ENCODE measurements around the gene FRAS1.
"Not testable (repeated sequence)": the region's sequence is repeated elsewhere in the genome, so short reads cannot be mapped to it uniquely, and the experiment has no call there.

FRAS1 gene

GRCh38 chr4:78324625-78325024 lies 267.5 kb downstream of the FRAS1 start:
- DNase-seq (ENCODE audit: low read depth in 2 of 2) = no peak

GRCh38 chr4:78325271-78326157 lies 268.4 kb downstream of the FRAS1 start:
- DNase-seq (ENCODE audit: low read depth in 2 of 2) = no peak

- not testable (repeated sequence) for DNase-seq (ENCODE audit: low read depth in 2 of 2)
Observed at GRCh38 chr4:78328591-78328990, 271.5 kb downstream of the FRAS1 start.

GRCh38 chr4:78331186-78331585 lies 274.1 kb downstream of the FRAS1 start:
- no peak for DNase-seq (ENCODE audit: low read depth in 2 of 2)

- DNase-seq (ENCODE audit: low read depth in 2 of 2) = no peak
Observed at GRCh38 chr4:78331965-78332364, 274.8 kb downstream of the FRAS1 start.

- DNase-seq (ENCODE audit: low read depth in 2 of 2) = no peak
Observed at GRCh38 chr4:78332976-78333375, 275.9 kb downstream of the FRAS1 start.

- no peak for DNase-seq (ENCODE audit: low read depth in 2 of 2)
Observed at GRCh38 chr4:78336093-78336943, 279.2 kb downstream of the FRAS1 start.

GRCh38 chr4:78337244-78338020 lies 280.3 kb downstream of the FRAS1 start:
- no peak for DNase-seq (ENCODE audit: low read depth in 2 of 2)

GRCh38 chr4:78342125-78342524 lies 285.0 kb downstream of the FRAS1 start:
- DNase-seq (ENCODE audit: low read depth in 2 of 2) = no peak

- no peak for DNase-seq (ENCODE audit: low read depth in 2 of 2)
Observed at GRCh38 chr4:78343682-78344081, 286.6 kb downstream of the FRAS1 start.

- no peak for DNase-seq (ENCODE audit: low read depth in 2 of 2)
Observed at GRCh38 chr4:78345237-78345636, 288.1 kb downstream of the FRAS1 start.

GRCh38 chr4:78346222-78346621 lies 289.1 kb downstream of the FRAS1 start:
- no peak for DNase-seq (ENCODE audit: low read depth in 2 of 2)

GRCh38 chr4:78347527-78347926 lies 290.4 kb downstream of the FRAS1 start:
- no peak for DNase-seq (ENCODE audit: low read depth in 2 of 2)

GRCh38 chr4:78353921-78354320 lies 296.8 kb downstream of the FRAS1 start:
- DNase-seq (ENCODE audit: low read depth in 2 of 2) = no peak

- no peak for DNase-seq (ENCODE audit: low read depth in 2 of 2)
Observed at GRCh38 chr4:78354782-78355181, 297.7 kb downstream of the FRAS1 start.

- DNase-seq (ENCODE audit: low read depth in 2 of 2) = no peak
Observed at GRCh38 chr4:78355306-78355705, 298.2 kb downstream of the FRAS1 start.

- DNase-seq (ENCODE audit: low read depth in 2 of 2) = no peak
Observed at GRCh38 chr4:78356251-78356786, 299.2 kb downstream of the FRAS1 start.

- no peak for DNase-seq (ENCODE audit: low read depth in 2 of 2)
Observed at GRCh38 chr4:78357122-78357521, 300.0 kb downstream of the FRAS1 start.

- DNase-seq (ENCODE audit: low read depth in 2 of 2) = no peak
Observed at GRCh38 chr4:78360466-78360865, 303.3 kb downstream of the FRAS1 start.

- DNase-seq (ENCODE audit: low read depth in 2 of 2) = no peak
Observed at GRCh38 chr4:78361621-78362120, 304.5 kb downstream of the FRAS1 start.

GRCh38 chr4:78362310-78362709 lies 305.2 kb downstream of the FRAS1 start:
- no peak for DNase-seq (ENCODE audit: low read depth in 2 of 2)

Data from stimulated activated CD4-positive, alpha-beta T cell treated with anti-CD3 and anti-CD28 coated beads, Interleukin-15, amount 100 ng/mL, for 48 hours (primary cell).